Smooth muscle cell of the brain vasculature (primary cell): Measurements from ENCODE around the gene ZFPM1.
"Not testable (repeated sequence)": the region's sequence is repeated elsewhere in the genome, so short reads cannot be mapped to it uniquely, and the experiment has no call there.

ENCODE experiments used
- DNase-seq: peaks from one replicate; pipeline ENCODE4 v3.0.0-alpha.2; 2012; ENCODE audit warnings: low read depth, low spot score

ZFPM1 gene

DNA sequence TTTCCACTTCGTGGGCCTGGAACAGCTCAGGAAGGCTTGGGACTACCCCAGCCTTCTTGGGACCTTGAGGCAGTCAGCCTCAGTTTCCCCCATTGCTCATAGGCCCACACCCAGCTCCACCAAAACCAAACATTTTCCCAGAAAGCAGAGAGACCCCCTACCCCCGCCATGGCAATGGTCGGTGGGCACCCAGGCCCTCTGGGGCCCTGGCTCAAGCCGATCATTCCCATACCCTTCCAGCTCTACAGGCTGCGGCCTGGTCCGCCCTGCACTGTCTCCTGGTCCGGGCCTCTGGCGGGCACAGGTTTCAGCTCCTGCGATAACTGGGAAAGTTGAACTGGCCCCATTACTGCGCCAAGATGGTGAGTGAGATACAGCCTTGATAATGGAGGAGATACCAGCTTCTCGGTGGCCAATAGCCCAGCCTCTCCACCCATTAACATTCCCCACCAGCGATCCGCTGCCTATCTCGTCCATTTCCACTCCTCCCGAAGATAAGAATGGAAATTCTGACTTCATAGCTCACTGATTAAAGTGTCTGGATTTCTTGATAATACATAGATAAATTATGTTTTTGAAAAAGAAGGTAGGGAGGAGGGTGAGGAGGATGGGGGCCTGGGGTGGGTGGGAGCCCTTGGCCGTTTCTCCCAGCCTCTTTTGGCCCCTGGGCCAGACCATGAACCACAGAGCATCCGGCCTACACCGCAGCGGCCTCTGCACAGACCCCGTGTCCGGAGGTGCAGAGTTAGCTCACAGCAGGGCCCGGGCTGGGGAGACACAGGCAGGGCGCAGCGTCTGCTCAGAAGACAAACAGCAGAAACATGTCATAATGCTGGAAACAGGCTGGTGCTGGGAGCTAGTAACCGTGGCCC, 11.6 kb downstream of the ZFPM1 start:
- peak; percentile 18 for DNase-seq

- no peak for DNase-seq
Measured at GRCh38 chr16:88465387-88465983, 12.4 kb downstream of the ZFPM1 start.

DNA sequence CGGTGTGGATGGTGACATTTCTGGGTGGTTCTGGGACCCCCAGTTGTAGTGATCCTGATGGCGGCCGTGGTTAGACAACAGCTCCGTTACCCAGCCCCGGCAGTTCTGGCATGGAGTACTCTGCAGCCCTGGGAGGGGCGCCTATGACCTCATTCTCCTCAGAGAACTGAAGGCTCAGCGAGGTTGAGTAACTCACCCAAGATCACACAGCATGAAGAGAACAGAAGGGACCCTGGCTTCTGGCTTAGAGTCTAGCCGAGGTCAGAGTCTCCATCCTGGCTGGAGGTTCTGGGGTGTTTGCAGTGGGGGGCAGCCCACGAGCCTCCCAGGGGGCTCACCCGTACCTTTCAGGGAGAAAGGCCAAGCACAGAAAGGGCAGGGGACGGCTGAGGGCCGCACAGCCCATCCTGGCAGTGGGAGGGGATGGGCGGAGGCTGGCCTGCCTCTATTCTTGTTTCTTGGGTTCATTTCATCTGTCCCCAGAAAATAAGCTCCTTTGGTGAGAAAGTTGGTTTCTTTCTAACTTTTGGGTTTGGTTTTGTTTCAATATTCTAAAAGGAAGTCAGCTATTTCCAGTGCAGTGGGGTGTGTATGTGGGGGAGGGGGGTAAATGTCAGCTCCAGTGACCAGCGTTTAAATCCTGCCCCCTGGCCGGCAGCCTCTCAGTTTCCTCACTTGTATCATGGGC, 13.2 kb downstream of the ZFPM1 start:
- DNase-seq: no peak

DNA sequence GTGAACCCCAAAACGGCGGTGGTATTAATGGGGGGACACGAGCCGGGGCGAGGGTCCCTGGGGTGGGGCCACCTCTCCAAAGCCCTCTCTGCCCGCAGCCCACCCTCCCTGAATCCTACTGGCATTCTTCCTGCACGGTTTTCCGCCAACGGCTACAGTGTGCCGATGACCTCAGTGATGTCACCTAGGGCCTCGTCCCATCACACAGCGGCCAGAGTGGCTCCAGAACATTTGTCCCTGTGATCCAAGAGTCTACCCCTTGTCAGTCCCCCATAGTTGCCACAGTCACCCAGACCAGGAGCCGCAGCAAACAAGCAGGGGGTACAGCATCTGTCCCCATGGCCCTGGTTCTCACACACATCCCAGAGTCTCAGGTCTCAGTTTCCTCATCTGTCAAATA, 13.9 kb downstream of the ZFPM1 start:
- no peak for DNase-seq

- no peak for DNase-seq
Measured at GRCh38 chr16:88467541-88467944, 14.5 kb downstream of the ZFPM1 start.

DNA sequence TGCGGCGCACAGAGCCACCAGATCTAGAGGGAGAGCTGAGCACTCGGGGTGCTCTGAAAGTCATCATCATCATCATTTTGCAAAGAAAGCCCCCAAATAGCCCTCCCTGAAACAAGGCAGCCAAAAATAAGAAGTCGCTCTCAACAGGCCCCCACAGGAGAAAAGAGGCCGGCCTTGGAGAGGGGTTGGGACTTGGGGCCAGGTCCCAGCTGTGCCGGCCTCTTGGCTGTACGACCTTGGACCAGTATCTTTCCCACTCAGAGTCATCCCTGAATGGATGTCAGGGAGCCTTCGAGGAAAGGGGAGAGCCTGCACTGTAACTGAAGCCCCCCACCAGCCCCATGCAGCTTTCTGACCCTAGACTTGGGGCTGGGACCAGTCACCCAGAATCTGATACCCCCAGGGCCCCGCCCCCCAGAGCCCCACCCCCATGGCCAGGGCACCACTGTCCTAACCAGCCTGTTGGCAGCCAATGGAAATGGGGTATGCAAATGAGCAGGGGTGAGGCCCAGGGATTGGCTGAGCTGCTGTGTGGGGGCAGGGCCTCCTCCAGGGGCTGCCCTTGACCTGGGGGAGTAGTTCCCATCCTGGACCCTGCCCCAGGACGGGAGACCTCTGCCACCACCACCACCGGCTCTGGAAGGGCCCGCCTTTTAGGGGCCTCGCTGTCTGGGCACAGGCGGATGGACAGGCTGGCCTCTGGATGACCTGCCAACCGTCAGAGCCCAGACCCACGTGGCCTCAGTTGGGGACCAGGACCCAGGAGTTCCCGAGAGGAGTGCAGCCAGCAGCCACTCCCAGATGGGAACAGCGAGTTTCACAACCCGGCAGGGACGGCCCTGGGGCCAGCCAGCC, 15.4 kb downstream of the ZFPM1 start:
- DNase-seq: no peak

DNA sequence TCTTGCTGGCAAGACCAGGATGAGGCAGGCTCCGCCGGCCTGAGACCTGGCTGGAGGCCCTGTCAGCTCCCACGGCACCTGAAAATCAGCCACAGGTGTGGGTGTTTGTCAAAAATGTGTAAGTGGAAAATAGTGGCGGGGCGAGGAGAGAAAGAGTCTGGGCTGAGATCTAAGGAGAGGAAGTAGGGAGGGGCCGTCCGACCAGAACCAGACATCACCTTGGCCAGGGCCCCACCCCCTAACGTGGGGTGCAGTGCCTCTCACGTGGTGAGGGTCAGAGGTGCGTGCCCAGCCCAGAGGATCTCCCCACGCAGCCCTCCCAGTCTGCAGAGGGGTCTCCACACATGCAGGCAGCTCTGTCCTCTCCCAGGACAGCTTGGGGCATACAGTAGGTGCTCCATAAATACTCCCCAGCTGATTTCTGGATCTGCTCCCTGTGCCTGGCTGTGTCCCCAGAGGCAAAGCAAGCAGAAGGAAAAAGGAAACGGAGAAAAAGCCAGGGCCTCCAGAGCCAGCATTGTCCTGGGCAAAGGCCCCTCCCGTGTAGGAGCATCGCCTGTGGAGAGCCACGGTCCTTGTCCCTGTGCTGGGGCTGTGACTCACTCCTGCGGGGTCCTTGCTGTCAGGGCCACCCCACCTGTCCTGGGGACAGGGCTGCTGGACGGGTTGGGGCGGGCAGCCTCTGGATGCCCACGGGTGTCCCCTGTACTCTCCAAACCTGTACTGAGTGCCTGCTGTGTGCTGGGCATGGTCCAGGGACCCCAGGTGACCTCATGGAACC, 16.7 kb downstream of the ZFPM1 start:
- no peak for DNase-seq

DNA sequence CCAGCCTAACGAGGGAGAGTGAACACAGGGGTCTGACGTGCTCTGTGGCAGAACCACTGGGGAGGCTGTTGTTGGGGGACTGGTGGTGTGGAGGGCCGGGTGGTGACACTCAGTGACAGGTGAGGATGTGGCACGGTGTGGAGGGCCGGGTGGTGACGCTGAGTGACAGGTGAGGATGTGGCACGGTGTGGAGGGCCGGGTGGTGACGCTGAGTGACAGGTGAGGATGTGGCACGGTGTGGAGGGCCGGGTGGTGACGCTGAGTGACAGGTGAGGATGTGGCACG, 17.3 kb downstream of the ZFPM1 start:
- DNase-seq: not testable (repeated sequence)

DNA sequence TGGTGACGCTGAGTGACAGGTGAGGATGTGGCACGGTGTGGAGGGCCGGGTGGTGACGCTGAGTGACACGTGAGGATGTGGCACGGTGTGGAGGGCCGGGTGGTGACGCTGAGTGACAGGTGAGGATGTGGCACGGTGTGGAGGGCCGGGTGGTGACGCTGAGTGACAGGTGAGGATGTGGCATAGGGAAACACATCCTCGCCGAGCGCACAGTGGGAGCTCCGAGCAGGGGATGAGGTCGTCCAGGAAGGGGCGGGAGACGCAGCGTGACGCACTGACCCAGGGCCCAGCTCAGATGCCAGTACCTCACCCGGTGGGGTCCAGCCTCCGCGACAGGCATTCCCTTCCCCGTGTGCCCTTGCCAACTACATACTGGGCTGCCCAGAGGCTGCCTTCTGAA, 17.6 kb downstream of the ZFPM1 start:
- DNase-seq: not testable (repeated sequence)

GRCh38 chr16:88471115-88471514, 18.0 kb downstream of the ZFPM1 start:
- no peak for DNase-seq

DNA sequence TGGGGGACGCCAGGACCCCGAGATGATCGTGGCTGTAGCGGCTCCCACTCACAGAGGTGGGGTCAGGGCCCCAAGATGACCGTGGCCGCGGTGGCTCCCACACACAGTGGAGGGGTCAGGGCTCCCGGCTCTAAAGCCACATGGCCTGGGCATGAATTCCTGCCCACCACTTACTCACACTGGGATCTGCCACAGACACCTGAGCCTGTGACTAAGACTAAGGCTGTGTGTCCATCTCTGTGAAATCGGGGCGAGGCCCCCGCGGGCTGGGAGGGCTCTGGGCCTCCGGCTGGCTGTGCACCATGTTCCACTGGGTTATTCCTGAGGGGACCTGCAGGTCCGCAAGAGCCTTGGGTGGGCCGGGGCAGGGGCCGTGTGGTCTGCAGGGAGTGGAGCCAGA, 18.5 kb downstream of the ZFPM1 start:
- DNase-seq: no peak

DNA sequence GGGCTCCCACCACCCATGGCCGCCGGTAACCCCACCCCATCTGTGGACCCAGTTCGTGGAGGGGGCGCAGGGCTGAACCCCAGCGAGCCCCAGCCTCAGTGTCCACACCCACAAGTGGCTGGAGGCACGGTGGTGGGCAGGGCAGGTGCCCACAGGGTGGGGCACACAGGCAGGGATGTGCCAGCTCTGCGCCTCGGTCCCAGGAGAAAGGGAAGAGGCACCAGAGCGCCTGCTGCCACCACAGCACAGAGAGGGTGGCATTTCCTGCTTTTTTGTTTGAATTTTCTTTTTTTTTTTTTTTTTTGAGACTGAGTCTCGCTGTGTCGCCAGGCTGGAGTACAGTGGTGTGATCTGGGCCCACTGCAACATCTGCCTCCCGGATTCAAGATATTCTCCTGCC, 19.0 kb downstream of the ZFPM1 start:
- no peak for DNase-seq

GRCh38 chr16:88472637-88473205, 19.6 kb downstream of the ZFPM1 start:
- DNase-seq: no peak

- DNase-seq: no peak
Measured at GRCh38 chr16:88473666-88474534, 20.8 kb downstream of the ZFPM1 start.

DNA sequence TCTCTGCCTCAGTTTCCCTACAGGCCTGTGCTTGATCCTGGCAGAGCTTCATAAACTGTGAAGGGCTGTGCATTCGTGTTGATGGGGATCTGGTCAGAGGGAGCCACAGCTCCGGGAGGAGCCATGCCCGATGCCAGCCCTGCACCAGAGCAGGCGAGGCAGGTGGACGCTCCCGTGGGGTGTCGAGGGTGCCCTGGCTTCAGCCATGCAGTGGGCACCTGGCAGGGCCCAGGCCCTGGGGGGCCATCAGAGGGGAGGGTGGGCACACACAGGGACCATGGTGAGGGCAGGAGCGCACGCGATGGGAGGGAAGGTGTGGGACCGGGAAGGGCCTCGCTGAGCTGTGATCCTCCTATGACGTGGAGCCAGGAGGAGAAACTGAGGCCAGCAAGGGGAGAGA, 22.0 kb downstream of the ZFPM1 start:
- no peak for DNase-seq

- no peak for DNase-seq
Measured at GRCh38 chr16:88476203-88476602, 23.1 kb downstream of the ZFPM1 start.

DNA sequence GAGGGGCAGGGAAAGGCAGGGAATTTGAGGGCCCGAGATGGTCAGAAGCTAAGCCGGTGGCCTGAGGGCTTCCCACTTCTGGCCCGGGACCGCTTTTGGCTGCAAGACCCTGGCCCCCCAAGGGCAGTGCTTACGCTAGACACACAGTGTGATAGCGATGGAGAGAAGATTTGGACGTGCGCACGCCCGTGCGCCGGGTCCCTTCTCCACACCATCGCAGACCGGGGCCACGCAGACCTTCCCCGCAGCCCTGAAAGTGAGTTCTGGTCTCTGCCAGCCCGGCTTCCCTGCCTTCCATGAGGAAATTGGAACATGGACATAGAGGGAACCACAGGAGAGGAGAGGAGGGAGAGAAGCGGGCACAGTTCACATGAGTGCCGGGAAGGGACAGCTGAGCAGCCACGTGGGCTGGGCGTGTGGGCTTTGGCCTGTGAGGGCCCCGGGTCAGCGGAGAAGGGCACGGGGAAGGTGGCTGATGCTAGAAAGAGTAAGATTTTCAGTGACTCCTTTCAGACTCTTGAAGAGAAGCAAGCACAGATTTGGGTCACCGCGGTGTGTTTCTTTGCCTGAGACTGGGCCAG, 23.8 kb downstream of the ZFPM1 start:
- no peak for DNase-seq

GRCh38 chr16:88477631-88478519, 24.8 kb downstream of the ZFPM1 start:
- DNase-seq: no peak
